ENCODE data around the gene SLCO2A1. TPM values are rescaled to one million over a fixed set of nuclear protein-coding genes. Genes with fewer than 3 reads are reported as not detected.

Gene SLCO2A1
- total RNA-seq, 2 donors from 2014 or later = 7.0 to 17.5 TPM

- TF ChIP-seq POLR2A (IDR thresholded peaks at IDR 0.05) (no peak), CTCF (IDR thresholded peaks at IDR 0.05) (no peak)
- no peaks in the 10 kb centered on the region for H3K27me3 ChIP-seq
- no peak overlapping the region for H3K27ac ChIP-seq
- no peaks in the 10 kb centered on the region for H3K36me3 ChIP-seq (replicated peaks in 1 of 2; ENCODE audit: insufficient read depth in 1 of 2, low read depth in 2 of 2)
- H3K4me3 ChIP-seq = no peak overlapping the region
- intact Hi-C loops (cut with DNase I) = no loop called here
- no peaks in the 10 kb centered on the region for H3K9me3 ChIP-seq
- no peaks in the 10 kb centered on the region for H3K4me1 ChIP-seq
- WGBS, 2 donors = 70 to 73% methylated on average over 9 of the region's 9 CpGs
- ATAC-seq = no peak
- no peak for DNase-seq
Measured at GRCh38 chr3:133998691-133999241, 31.0 kb downstream of the SLCO2A1 start.

GRCh38 chr3:133997871-133998635 lies 31.7 kb downstream of the SLCO2A1 start:
- Histone ChIP-seq H3K36me3 (replicated peaks in 1 of 2; ENCODE audit: insufficient read depth in 1 of 2, low read depth in 2 of 2) (no peaks in the 10 kb centered on the region), H3K4me3 (no peak overlapping the region), H3K27me3 (no peaks in the 10 kb centered on the region), H3K9me3 (no peaks in the 10 kb centered on the region), H3K27ac (no peak overlapping the region), H3K4me1 (no peaks in the 10 kb centered on the region)
- intact Hi-C loops (cut with DNase I) = no loop called here
- WGBS, 2 donors = 76 to 79% methylated on average over 9 of the region's 9 CpGs
- no peak for TF ChIP-seq POLR2A (IDR thresholded peaks at IDR 0.05)
- TF ChIP-seq CTCF (IDR thresholded peaks at IDR 0.05) = no peak
- ATAC-seq (no peak), DNase-seq (no peak)

- TF ChIP-seq POLR2A (IDR thresholded peaks at IDR 0.05) (no peak), CTCF (IDR thresholded peaks at IDR 0.05) (no peak)
- Histone ChIP-seq H3K27me3 (no peaks in the 10 kb centered on the region), H3K4me3 (no peak overlapping the region), H3K4me1 (no peaks in the 10 kb centered on the region), H3K9me3 (no peaks in the 10 kb centered on the region), H3K27ac (no peak overlapping the region), H3K36me3 (replicated peaks in 1 of 2; ENCODE audit: insufficient read depth in 1 of 2, low read depth in 2 of 2) (no peaks in the 10 kb centered on the region)
- intact Hi-C loops (cut with DNase I) = no loop called here
- DNase-seq = no peak
- no peak for ATAC-seq
- 80 to 84% methylated on average over 5 of the region's 5 CpGs for WGBS, 2 donors
Measured at GRCh38 chr3:133996996-133997395, 32.7 kb downstream of the SLCO2A1 start.

GRCh38 chr3:133996251-133996661 lies 33.5 kb downstream of the SLCO2A1 start:
- Histone ChIP-seq H3K4me1 (no peaks in the 10 kb centered on the region), H3K36me3 (replicated peaks in 1 of 2; ENCODE audit: insufficient read depth in 1 of 2, low read depth in 2 of 2) (no peaks in the 10 kb centered on the region), H3K9me3 (no peaks in the 10 kb centered on the region), H3K27me3 (no peaks in the 10 kb centered on the region), H3K4me3 (no peak overlapping the region), H3K27ac (no peak overlapping the region)
- TF ChIP-seq POLR2A (IDR thresholded peaks at IDR 0.05) (no peak), CTCF (IDR thresholded peaks at IDR 0.05) (no peak)
- intact Hi-C loops (cut with DNase I) = no loop called here
- WGBS, 2 donors = 71 to 73% methylated on average over 4 to 12 of the region's 12 CpGs
- ATAC-seq (no peak), DNase-seq (no peak)

GRCh38 chr3:133995264-133995663 lies 34.5 kb downstream of the SLCO2A1 start:
- WGBS, 2 donors = 75 to 83% methylated on average over 2 of the region's 2 CpGs
- intact Hi-C loops (cut with DNase I) = no loop called here
- ATAC-seq (no peak), DNase-seq (no peak)
- no peak overlapping the region for H3K27ac ChIP-seq
- no peaks in the 10 kb centered on the region for H3K36me3 ChIP-seq (replicated peaks in 1 of 2; ENCODE audit: insufficient read depth in 1 of 2, low read depth in 2 of 2)
- no peaks in the 10 kb centered on the region for H3K27me3 ChIP-seq
- H3K4me1 ChIP-seq = no peaks in the 10 kb centered on the region
- no peak overlapping the region for H3K4me3 ChIP-seq
- TF ChIP-seq CTCF (IDR thresholded peaks at IDR 0.05) (no peak), POLR2A (IDR thresholded peaks at IDR 0.05) (no peak)
- no peaks in the 10 kb centered on the region for H3K9me3 ChIP-seq

Measured in body of pancreas (tissue), 4 donors.